ENCODE data around the gene MEA1.
A peak's percentile ranks its signal among the peaks of the same experiment; 100 is the strongest.

The MEA1 gene

GRCh38 chr6:43038727-43039126 is 25.0 kb upstream of the MEA1 start:
- DNase-seq (ENCODE audit: low read depth): no peak

- DNase-seq (ENCODE audit: low read depth): no peak
Measured at GRCh38 chr6:43037706-43038105, 24.0 kb upstream of the MEA1 start.

GRCh38 chr6:43037197-43037596 is 23.5 kb upstream of the MEA1 start:
- DNase-seq (ENCODE audit: low read depth): no peak

- no peak for DNase-seq (ENCODE audit: low read depth)
Measured at GRCh38 chr6:43036712-43037111, 23.0 kb upstream of the MEA1 start.

- DNase-seq (ENCODE audit: low read depth): no peak
Measured at GRCh38 chr6:43035495-43036194, 21.9 kb upstream of the MEA1 start.

- no peak for DNase-seq (ENCODE audit: low read depth)
Measured at GRCh38 chr6:43034190-43034525, 20.4 kb upstream of the MEA1 start.

GRCh38 chr6:43033496-43034189 is 19.9 kb upstream of the MEA1 start:
- DNase-seq (ENCODE audit: low read depth): no peak

GRCh38 chr6:43032326-43032725 is 18.6 kb upstream of the MEA1 start:
- no peak for DNase-seq (ENCODE audit: low read depth)

- DNase-seq (ENCODE audit: low read depth): no peak
Measured at GRCh38 chr6:43029120-43029519, 15.4 kb upstream of the MEA1 start.

GRCh38 chr6:43026365-43026764 is 12.6 kb upstream of the MEA1 start:
- no peak for DNase-seq (ENCODE audit: low read depth)

- DNase-seq (ENCODE audit: low read depth): no peak
Measured at GRCh38 chr6:43024436-43024835, 10.7 kb upstream of the MEA1 start.

- peak; percentile 74 for DNase-seq (ENCODE audit: low read depth)
Measured at GRCh38 chr6:43021270-43022047, 7.7 kb upstream of the MEA1 start, which contains the start of gene RRP36. RRP36 (plus strand) TSS chr6:43021623; CDS start chr6:43021655, 32 bp downstream.

- DNase-seq (ENCODE audit: low read depth): no peak
Measured at GRCh38 chr6:43020847-43021246, 7.1 kb upstream of the MEA1 start.

- DNase-seq (ENCODE audit: low read depth): no peak
Measured at GRCh38 chr6:43020052-43020705, 6.4 kb upstream of the MEA1 start.

GRCh38 chr6:43019152-43019551 is 5.4 kb upstream of the MEA1 start:
- DNase-seq (ENCODE audit: low read depth): no peak

- no peak for DNase-seq (ENCODE audit: low read depth)
Measured at GRCh38 chr6:43016943-43017334, 3.2 kb upstream of the MEA1 start.

GRCh38 chr6:43016176-43016942 is 2.6 kb upstream of the MEA1 start:
- no peak for DNase-seq (ENCODE audit: low read depth)

- DNase-seq (ENCODE audit: low read depth): peak; percentile 32
Measured at GRCh38 chr6:43014434-43014909, 726 bp upstream of the MEA1 start.

- DNase-seq (ENCODE audit: low read depth): peak; percentile 14
Measured at GRCh38 chr6:43013097-43013842, 476 bp downstream of the MEA1 start.

GRCh38 chr6:43012364-43012763 is 1.4 kb downstream of the MEA1 start:
- DNase-seq (ENCODE audit: low read depth): no peak

- no peak for DNase-seq (ENCODE audit: low read depth)
Measured at GRCh38 chr6:43011207-43011606, 2.5 kb downstream of the MEA1 start.
